NCI-H2171 (cell line): Measurements from ENCODE around the gene PLPPR5.
"Not testable (repeated sequence)": the region's sequence is repeated elsewhere in the genome, so short reads cannot be mapped to it uniquely, and the experiment has no call there.

Experiments used
- DNase-seq: peaks from one replicate; lab custom pipeline; 2025; lab: John Stamatoyannopoulos, UW

Gene PLPPR5

GRCh38 chr1:98919211-98919610 lies 85.5 kb downstream of the PLPPR5 start:
- no peak for DNase-seq

- DNase-seq = no peak
Measured at GRCh38 chr1:98914547-98914946, 90.1 kb downstream of the PLPPR5 start.

DNA sequence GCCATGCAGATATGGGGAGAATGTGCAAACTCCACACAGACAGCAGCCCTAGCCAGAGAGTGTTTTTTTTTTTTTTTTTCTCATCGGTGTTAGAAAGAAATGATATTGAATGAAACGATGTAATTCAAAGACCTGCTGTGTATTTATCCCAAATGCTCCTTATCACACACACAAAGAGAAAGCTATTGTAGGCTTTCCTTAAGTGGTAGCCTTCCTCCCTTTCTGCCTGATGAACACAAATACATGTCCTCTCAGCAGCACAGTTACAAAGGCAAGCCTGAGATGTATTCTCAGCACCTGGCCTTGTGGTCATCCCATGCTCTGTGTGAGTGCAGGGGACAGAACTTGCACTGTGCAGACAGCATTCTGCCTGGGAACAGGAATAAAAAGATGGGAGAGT lies 93.8 kb downstream of the PLPPR5 start:
- DNase-seq = no peak

GRCh38 chr1:98908980-98909379 lies 95.7 kb downstream of the PLPPR5 start:
- no peak for DNase-seq

DNA sequence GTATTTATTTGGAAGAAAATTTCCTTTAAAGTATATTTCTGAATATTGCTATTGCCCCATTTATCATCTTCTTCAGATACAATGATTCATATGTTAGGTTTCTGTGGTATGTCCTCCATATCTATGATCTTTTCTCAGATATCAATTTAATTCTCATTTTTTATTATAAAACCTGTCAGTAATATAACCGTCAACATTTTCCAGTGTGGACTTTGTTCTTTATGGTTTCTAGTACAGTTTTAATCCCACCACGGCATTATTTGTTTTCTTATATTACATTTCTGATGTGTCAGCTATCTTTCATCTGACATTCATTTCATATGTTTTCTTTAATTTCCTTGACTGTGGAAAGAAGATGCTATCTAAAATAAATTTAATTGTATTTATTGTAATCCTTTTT lies 97.9 kb downstream of the PLPPR5 start:
- no peak for DNase-seq

DNA sequence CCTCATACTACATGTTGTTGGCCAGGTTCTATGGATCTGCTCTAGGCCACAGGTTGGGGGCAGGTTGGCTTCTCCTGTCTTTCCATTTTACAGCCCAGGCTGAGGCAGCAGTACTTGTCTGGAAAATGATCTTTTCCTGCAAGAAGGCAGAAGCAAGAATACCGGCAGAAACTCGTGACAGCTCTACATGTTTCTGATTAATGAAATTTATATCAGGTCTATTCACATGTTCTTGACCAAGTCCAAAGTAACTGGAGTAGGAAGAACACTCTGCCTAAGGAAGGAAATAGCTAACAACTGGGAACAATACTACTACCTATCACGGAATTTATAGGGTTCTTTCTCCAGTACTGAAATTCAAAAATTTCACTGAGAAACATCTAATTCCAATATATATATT lies 98.3 kb downstream of the PLPPR5 start:
- no peak for DNase-seq

DNA sequence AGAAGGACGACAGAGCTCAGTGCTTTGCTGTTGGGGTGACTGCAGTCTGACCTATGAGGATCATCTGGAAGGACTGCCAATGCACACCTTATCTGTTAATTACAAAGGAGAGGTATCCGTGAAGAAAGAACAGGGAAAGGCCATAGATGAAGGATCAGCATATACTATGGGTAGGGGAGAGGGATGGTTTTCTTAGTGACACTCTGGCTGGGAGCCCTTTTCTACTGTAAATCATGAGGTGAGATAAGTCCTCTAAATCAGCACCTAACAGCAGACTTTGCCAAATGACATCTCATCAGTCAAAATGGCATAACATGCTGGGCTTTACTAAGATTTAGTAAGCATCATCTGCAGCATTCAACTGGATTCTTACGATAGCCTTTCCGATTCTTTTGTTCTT lies 100.0 kb downstream of the PLPPR5 start:
- no peak for DNase-seq

GRCh38 chr1:98903726-98904125 lies 100.9 kb downstream of the PLPPR5 start:
- DNase-seq = no peak

DNA sequence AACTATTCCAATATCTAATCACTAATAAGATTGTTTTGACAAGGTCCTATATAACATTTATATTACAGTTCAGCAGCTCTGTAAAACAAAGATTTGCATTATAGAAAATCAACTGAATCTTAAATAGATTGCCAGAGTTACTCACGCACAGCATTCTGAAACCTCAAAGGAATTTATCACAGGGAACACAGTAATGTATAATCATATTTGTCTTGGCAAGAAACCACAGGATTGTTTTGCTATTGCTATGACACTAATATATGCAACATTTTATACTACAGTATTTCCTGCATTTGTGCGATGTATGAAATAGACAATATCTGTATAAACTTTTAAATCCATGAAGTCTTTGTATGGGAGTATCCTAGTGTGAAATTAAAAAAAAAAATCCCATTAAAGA lies 101.4 kb downstream of the PLPPR5 start:
- no peak for DNase-seq

GRCh38 chr1:98898940-98899339 lies 105.7 kb downstream of the PLPPR5 start:
- DNase-seq = no peak

- DNase-seq = no peak
Measured at GRCh38 chr1:98897479-98897878, 107.2 kb downstream of the PLPPR5 start.

GRCh38 chr1:98896711-98897445 lies 107.8 kb downstream of the PLPPR5 start:
- no peak for DNase-seq

- DNase-seq = no peak
Measured at GRCh38 chr1:98893371-98893770, 111.3 kb downstream of the PLPPR5 start.

DNA sequence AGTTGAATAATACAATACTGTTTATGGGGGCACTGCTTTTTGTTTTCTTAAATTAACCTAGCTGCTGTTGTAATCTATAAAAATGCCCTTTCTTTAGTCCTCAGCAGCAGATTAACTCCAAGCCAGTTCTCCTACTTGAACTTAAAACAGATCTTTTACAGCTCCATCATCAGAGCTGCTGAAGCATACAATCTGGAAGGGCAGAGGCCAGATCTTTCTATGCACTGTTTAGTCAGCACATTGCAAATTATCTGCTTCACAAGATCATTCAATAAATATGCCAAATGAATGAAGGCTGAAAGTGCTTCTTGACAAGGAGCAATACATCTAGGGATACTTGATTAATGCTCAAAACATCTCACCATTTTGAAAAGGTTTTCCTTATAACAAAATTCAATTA lies 115.8 kb downstream of the PLPPR5 start:
- no peak for DNase-seq

GRCh38 chr1:98887507-98887906 lies 117.2 kb downstream of the PLPPR5 start:
- no peak for DNase-seq

DNA sequence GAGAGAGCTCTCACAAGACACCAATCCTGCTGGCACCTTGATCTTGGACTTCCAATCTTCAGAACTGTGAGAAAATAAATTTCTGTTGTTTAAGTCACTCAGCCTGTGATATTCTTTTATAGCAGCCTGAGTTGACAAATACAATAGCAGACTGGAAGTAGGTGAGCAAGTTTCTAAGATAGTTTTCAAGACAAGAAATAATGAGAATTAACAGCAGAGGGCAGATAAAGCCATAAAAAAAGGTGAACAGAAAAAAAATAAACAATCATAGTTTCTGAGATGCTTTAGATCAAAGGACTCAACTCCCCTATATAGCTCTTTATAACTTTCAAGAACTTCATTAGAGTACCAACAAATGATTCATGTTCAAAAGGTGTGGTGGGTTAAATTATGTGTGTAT lies 119.8 kb downstream of the PLPPR5 start:
- DNase-seq = no peak

GRCh38 chr1:98881901-98882300 lies 122.8 kb downstream of the PLPPR5 start:
- DNase-seq = no peak

- not testable (repeated sequence) for DNase-seq
Measured at GRCh38 chr1:98881234-98881633, 123.4 kb downstream of the PLPPR5 start.

- DNase-seq = no peak
Measured at GRCh38 chr1:98874828-98875227, 129.8 kb downstream of the PLPPR5 start.

DNA sequence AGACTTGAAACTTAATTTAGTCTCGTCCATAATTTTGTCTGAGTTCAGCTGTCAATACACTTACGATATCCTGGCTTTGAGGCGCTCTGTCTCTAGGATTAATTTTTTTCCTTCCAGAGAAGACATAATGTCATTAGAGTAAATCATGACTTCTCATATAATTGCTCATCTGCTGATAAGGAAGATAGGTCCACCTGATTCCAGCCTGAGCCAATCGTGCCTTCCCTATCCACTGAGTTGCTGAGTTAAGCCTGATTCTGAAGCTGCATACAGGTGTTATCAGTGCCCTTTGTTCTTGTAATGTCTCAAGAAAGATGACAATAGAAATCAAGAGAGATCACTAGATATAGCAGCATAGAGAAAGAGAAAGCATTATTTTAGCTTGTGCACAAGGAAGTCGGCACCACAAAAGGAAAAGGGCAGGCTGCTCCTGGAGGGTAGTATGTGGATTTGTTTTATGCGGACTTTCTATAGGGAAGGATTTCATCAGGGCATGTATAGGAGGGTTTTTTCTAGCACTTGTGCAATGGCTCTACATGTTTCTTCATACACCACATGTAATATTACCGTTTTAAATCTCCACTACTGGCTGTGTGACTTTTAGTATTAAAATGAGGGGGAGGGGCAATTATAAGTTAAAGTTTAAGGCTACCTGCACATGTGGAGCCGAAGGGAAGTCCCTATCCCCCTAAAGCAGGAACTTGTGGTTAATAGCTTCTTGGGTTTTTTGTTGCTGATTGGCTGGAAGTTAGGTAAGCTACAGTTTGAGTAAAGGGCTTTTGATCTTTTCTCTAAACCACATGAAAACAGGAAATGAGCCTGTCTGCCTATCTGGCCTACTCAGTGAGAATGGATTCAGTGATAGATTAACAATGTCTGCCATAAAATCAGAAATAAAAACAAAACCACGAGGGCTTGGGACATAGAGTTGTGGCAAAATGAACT lies 133.4 kb downstream of the PLPPR5 start:
- DNase-seq = no peak

DNA sequence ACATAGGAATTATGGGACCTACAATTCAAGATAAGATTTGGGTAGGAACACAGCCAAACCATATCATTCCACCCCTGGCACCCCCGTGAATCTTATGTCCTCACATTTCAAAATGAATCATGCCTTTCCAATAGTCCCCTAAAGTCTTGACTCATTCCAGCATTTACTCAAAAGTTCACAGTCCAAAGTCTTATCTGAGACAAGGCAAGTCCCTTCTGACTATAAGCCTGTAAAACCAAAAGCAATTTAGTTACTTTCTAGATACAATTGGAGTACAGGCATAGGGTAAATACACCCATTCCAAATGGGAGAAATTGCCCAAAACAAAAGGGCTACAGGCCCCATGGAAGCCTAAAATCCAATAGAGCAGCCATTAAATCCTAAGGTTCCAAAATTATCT lies 138.9 kb downstream of the PLPPR5 start:
- DNase-seq = no peak

DNA sequence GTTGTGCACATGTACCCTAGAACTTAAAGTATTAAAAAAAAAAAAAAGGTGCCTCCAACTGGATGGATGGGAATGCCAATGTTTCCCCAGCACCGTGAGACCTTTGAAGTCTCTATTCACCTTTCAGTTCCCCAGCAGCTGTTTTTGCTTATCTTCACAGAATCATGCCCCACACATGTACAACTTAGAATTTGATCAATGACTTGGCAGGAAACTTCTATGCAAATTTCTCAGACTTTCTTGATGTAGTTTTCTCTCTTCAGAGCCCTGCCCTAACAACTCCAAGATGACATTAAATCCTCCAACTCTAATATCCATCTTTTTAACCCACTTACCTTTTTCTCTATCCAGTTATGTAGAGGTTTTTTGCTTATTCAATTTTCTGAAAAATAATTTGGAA lies 144.3 kb downstream of the PLPPR5 start:
- no peak for DNase-seq

- DNase-seq = no peak
Measured at GRCh38 chr1:98854137-98854536, 150.5 kb downstream of the PLPPR5 start.
